ENCODE results near the gene SOCS3.

- no peak for TF ChIP-seq CTCF (conservative IDR thresholded peaks at IDR 0.05; ENCODE audit: low read depth in 2 of 2)
- TF ChIP-seq EZH2phosphoT487 (IDR thresholded peaks at IDR 0.05; ENCODE audit: unreplicated experiment) = no peak
- TF ChIP-seq REST (IDR thresholded peaks at IDR 0.05; ENCODE audit: unreplicated experiment) = no peak
- TF ChIP-seq EZH2 (IDR thresholded peaks at IDR 0.05; ENCODE audit: low read depth, unreplicated experiment) = no peak
- no peak for TF ChIP-seq ZNF114 (CRISPR knock-in tag; IDR thresholded peaks at IDR 0.05)
- TF ChIP-seq POLR2AphosphoS5 (IDR thresholded peaks at IDR 0.05; ENCODE audit: low read depth) = no peak
Observed at GRCh38 chr17:78374631-78375274, 14.9 kb upstream of the SOCS3 start.
